Right lobe of liver (tissue), 4 donors: ENCODE measurements around the gene NUP93.

Experiments
- POLR2A ChIP-seq: fragments of 450-650 bp; IDR thresholded peaks from one replicate; pipeline ENCODE4 v1.6.1; 2017; ENCODE audit warnings: antibody characterized with exemption, mild to moderate bottlenecking
- TF ChIP-seq, protein P1 (sequence below), 4 donors: fragments of 200-600 bp in 3 of 4; fragments of 450-650 bp in 1 of 4; IDR thresholded peaks; one replicate each; pipeline versions ENCODE4 v1.5.1 to v1.8.0; 2016 to 2022; ENCODE audit warnings: antibody characterized with exemption in 4 of 4, mild to moderate bottlenecking in 2 of 4
- donor health status: DM: no; HTN: no; CAD: no.
- donor health status: DM: no; HTN: no; CAD: no.
- donor health status: DM: no; HTN: yes; CAD: no.

DNA sequence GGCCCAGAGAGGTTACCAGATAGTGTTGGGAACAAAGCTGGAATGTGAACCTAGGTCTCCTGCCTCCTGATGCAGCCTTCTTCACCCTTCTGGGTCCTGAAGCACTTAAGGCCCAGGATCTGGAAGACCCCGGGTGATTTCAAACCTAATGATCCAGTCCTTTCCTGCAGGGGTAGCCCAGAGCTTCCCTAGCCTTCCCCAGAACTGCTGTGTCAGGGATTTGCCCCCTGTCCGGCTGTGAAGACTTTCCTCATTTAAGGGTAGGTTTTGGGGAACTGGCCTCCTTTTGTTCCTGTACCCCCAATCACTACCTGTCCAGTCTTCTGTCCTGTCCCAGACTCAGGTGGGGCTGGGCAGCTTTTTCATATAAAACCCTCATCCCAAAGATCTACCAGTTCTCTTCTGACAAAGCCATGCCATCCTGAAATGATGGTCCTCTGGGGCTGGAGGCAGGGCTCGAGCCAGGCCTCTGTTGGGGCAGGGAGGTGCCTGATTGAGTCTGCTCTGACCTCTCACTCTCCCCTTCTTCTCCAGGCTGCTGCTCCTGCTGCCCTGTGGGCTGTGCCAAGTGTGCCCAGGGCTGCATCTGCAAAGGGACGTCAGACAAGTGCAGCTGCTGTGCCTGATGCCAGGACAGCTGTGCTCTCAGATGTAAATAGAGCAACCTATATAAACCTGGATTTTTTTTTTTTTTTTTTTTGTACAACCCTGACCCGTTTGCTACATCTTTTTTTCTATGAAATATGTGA lies 46.3 kb upstream of the NUP93 start:
- TF ChIP-seq, protein P1, sequence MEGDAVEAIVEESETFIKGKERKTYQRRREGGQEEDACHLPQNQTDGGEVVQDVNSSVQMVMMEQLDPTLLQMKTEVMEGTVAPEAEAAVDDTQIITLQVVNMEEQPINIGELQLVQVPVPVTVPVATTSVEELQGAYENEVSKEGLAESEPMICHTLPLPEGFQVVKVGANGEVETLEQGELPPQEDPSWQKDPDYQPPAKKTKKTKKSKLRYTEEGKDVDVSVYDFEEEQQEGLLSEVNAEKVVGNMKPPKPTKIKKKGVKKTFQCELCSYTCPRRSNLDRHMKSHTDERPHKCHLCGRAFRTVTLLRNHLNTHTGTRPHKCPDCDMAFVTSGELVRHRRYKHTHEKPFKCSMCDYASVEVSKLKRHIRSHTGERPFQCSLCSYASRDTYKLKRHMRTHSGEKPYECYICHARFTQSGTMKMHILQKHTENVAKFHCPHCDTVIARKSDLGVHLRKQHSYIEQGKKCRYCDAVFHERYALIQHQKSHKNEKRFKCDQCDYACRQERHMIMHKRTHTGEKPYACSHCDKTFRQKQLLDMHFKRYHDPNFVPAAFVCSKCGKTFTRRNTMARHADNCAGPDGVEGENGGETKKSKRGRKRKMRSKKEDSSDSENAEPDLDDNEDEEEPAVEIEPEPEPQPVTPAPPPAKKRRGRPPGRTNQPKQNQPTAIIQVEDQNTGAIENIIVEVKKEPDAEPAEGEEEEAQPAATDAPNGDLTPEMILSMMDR (IDR thresholded peaks at IDR 0.05) = no peak
- TF ChIP-seq POLR2A = peak; percentile 21
